ENCODE measurements around the gene PHF13. TPM values are rescaled to one million over a fixed set of nuclear protein-coding genes. Genes with fewer than 3 reads are reported as not detected.

The PHF13 gene
- total and polyA plus RNA-seq, 9 of the 15 experiments (the other 6 are each of a cell fraction or from before 2014, with no cell fraction given): 1.8 to 36.1 (median 11.7) TPM

- in situ Hi-C loops (cut with MboI): loop anchor here (10.0 kb wide), 1 partner anchor 140 kb away; the partner anchor contains the start of gene PLEKHG5
- H4K20me1 ChIP-seq (replicated peaks; ENCODE audit: control insufficient read depth, insufficient read depth, low read length): peaks cover 2% of the 10 kb centered on the region; the same call in 1 of the 2 replicates
- WGBS (ENCODE audit: insufficient coverage, low coverage, missing lambda C conversion rate): 83% methylated on average over 29 of the region's 29 CpGs
- H3K4me1 ChIP-seq (replicated peaks in 1 of 2; ENCODE audit: control insufficient read depth in 2 of 2, insufficient read depth in 2 of 2, low read length in 2 of 2): peaks cover 0 to 21% of the 10 kb centered on the region in 2 experiments; a peak in 1 of 5 replicates
- H3K4me2 ChIP-seq (ENCODE audit: insufficient read depth, low read length): no peak overlapping the region
- BruUV-seq (replicated peaks): TSS peak; percentile 72
- H3K36me3 ChIP-seq (ENCODE audit: control insufficient read depth, insufficient read depth, low read length): peaks cover 90% of the 10 kb centered on the region
- FAIRE-seq: no peak
- ATAC-seq: peak; percentile 91
- H3K4me3 ChIP-seq: no peak overlapping the region
- peak overlapping the region in 1 of 2 experiments; percentile 2; a peak in 1 of 4 replicates for H3K9ac ChIP-seq (ENCODE audit: insufficient read depth in 1 of 2, low read depth in 2 of 2, low read length in 2 of 2)
- H3K9me1 ChIP-seq (ENCODE audit: control insufficient read depth, insufficient read depth, low read length): no peaks in the 10 kb centered on the region
- no peak overlapping the region for H2AFZ ChIP-seq (ENCODE audit: low read depth, low read length)
- intact Hi-C loops (cut with micrococcal nuclease): loop anchor here (1.0 kb wide), 1 partner anchor 80 kb away; the partner anchor contains the start of gene NOL9
- peak; percentile 53 to 68 (median 59) for DNase-seq (ENCODE audit: extremely low read depth in 1 of 4, low spot score in 3 of 4)
- no peak overlapping the region for H3K27ac ChIP-seq (ENCODE audit: extremely low read depth, low read depth, low read length)
- H3K79me2 ChIP-seq (ENCODE audit: control insufficient read depth, insufficient read depth, low read length): no peaks in the 10 kb centered on the region
- no peaks in the 10 kb centered on the region for H3K9me3 ChIP-seq (replicated peaks; ENCODE audit: control insufficient read depth, insufficient read depth, low read depth, low read length)
- H3K27me3 ChIP-seq (ENCODE audit: control insufficient read depth in 2 of 2, insufficient read depth in 2 of 2, low read length in 2 of 2): no peaks in the 10 kb centered on the region
- POLR2A ChIA-PET: interaction anchor here (0.6 to 4.0 kb wide), 9 partner anchors 9 to 198 kb away, joined by 3 to 24 read pairs (median 3); partner anchors contain the start of genes KLHL21 and THAP3
- CTCF ChIA-PET (ENCODE audit: low intra/inter-chr PET ratio): interaction anchor here (0.5 to 1.0 kb wide), 2 partner anchors 81 to 148 kb away, joined by 3 to 4 read pairs; no protein-coding TSS in a partner anchor
- TF ChIP-seq RBFOX2 (IDR thresholded peaks at IDR 0.05; ENCODE audit: low read depth, low read length) (peak; percentile 41; the same call in 1 of the 2 replicates), MAFG (tag; conservative IDR thresholded peaks at IDR 0.05) (no peak), CBX3 (IDR thresholded peaks at IDR 0.05; ENCODE audit: borderline replicate concordance in 1 of 2, low read length in 2 of 2) (no peak), RAD21 (CRISPR knock-in tag; conservative IDR thresholded peaks at IDR 0.05 in 1 of 2, IDR thresholded peaks at IDR 0.05 in 1 of 2) (peak; percentile 25 to 71; a peak in 3 of 4 replicates), MBD2 (IDR thresholded peaks at IDR 0.05; ENCODE audit: borderline replicate concordance, low read depth) (peak; percentile 21; the same call in 1 of the 2 replicates), CCAR2 (IDR thresholded peaks at IDR 0.05; ENCODE audit: low read depth, low read length) (no peak), ZNF174 (CRISPR knock-in tag; IDR thresholded peaks at IDR 0.05) (no peak), HNRNPUL1 (IDR thresholded peaks at IDR 0.05; ENCODE audit: low read length) (no peak)
- TF ChIP-seq, protein P1, sequence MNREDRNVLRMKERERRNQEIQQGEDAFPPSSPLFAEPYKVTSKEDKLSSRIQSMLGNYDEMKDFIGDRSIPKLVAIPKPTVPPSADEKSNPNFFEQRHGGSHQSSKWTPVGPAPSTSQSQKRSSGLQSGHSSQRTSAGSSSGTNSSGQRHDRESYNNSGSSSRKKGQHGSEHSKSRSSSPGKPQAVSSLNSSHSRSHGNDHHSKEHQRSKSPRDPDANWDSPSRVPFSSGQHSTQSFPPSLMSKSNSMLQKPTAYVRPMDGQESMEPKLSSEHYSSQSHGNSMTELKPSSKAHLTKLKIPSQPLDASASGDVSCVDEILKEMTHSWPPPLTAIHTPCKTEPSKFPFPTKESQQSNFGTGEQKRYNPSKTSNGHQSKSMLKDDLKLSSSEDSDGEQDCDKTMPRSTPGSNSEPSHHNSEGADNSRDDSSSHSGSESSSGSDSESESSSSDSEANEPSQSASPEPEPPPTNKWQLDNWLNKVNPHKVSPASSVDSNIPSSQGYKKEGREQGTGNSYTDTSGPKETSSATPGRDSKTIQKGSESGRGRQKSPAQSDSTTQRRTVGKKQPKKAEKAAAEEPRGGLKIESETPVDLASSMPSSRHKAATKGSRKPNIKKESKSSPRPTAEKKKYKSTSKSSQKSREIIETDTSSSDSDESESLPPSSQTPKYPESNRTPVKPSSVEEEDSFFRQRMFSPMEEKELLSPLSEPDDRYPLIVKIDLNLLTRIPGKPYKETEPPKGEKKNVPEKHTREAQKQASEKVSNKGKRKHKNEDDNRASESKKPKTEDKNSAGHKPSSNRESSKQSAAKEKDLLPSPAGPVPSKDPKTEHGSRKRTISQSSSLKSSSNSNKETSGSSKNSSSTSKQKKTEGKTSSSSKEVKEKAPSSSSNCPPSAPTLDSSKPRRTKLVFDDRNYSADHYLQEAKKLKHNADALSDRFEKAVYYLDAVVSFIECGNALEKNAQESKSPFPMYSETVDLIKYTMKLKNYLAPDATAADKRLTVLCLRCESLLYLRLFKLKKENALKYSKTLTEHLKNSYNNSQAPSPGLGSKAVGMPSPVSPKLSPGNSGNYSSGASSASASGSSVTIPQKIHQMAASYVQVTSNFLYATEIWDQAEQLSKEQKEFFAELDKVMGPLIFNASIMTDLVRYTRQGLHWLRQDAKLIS (CRISPR knock-in tag; IDR thresholded peaks at IDR 0.05): no peak
- TF ChIP-seq, protein P2, sequence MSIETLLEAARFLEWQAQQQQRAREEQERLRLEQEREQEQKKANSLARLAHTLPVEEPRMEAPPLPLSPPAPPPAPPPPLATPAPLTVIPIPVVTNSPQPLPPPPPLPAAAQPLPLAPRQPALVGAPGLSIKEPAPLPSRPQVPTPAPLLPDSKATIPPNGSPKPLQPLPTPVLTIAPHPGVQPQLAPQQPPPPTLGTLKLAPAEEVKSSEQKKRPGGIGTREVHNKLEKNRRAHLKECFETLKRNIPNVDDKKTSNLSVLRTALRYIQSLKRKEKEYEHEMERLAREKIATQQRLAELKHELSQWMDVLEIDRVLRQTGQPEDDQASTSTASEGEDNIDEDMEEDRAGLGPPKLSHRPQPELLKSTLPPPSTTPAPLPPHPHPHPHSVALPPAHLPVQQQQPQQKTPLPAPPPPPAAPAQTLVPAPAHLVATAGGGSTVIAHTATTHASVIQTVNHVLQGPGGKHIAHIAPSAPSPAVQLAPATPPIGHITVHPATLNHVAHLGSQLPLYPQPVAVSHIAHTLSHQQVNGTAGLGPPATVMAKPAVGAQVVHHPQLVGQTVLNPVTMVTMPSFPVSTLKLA (conservative IDR thresholded peaks at IDR 0.05): peak in 1 of 2 experiments; percentile 39; a peak in 1 of 4 replicates
Measured at GRCh38 chr1:6634371-6635052, 21.0 kb downstream of the PHF13 start.

All from K562 (cell line).